ENCODE measurements around the gene RNF166. TPM values are rescaled to one million over a fixed set of nuclear protein-coding genes. Genes with fewer than 3 reads are reported as not detected.

Gene RNF166
- total and polyA plus RNA-seq, 2 of the 13 experiments (the other 11 are each of a cell fraction or from before 2014, with no cell fraction given): 21.4 to 23.0 TPM

- TF ChIP-seq TIGD3 (CRISPR knock-in tag; IDR thresholded peaks at IDR 0.05; ENCODE audit: borderline replicate concordance): no peak
- peak; percentile 69; the same call in 1 of the 2 replicates for TF ChIP-seq ZNF230 (CRISPR knock-in tag; IDR thresholded peaks at IDR 0.05)
- peak; percentile 93 for TF ChIP-seq MTA1 (CRISPR knock-in tag; IDR thresholded peaks at IDR 0.05; ENCODE audit: borderline replicate concordance)
- TF ChIP-seq ZNF138 (CRISPR knock-in tag; IDR thresholded peaks at IDR 0.05; ENCODE audit: low read depth): peak; percentile 65; the same call in 1 of the 2 replicates
- peak; percentile 90; the same call in 1 of the 2 replicates for TF ChIP-seq ZNF709 (CRISPR knock-in tag; IDR thresholded peaks at IDR 0.05)
- TF ChIP-seq ZBTB49 (CRISPR knock-in tag; IDR thresholded peaks at IDR 0.05; ENCODE audit: borderline replicate concordance): no peak
- no peak for TF ChIP-seq MEF2D (CRISPR knock-in tag; IDR thresholded peaks at IDR 0.05)
- no peak for TF ChIP-seq GABPA (IDR thresholded peaks at IDR 0.05; ENCODE audit: low read depth, low read length)
- no peak for TF ChIP-seq GABPA (CRISPR knock-in tag; IDR thresholded peaks at IDR 0.05; ENCODE audit: low read depth)
- TF ChIP-seq DPF2 (CRISPR knock-in tag; IDR thresholded peaks at IDR 0.05; ENCODE audit: borderline replicate concordance, low read depth): no peak
- TF ChIP-seq ZNF672 (CRISPR knock-in tag; IDR thresholded peaks at IDR 0.05): no peak
- TF ChIP-seq SRSF4 (IDR thresholded peaks at IDR 0.05; ENCODE audit: low read depth, low read length, poor library complexity, severe bottlenecking): no peak
- TF ChIP-seq RFX1 (IDR thresholded peaks at IDR 0.05): no peak
- TF ChIP-seq ZNF33B (CRISPR knock-in tag; IDR thresholded peaks at IDR 0.05): peak; percentile 43; the same call in 1 of the 2 replicates
- TF ChIP-seq ZSCAN22 (CRISPR knock-in tag; IDR thresholded peaks at IDR 0.05): no peak
- no peak for TF ChIP-seq SP1 (IDR thresholded peaks at IDR 0.05)
- peak; percentile 95 for TF ChIP-seq SP1 (CRISPR knock-in tag; IDR thresholded peaks at IDR 0.05)
- peak; percentile 47; the same call in 1 of the 2 replicates for TF ChIP-seq PHF21A (CRISPR knock-in tag; IDR thresholded peaks at IDR 0.05)
- TF ChIP-seq ZNF781 (CRISPR knock-in tag; IDR thresholded peaks at IDR 0.05; ENCODE audit: borderline replicate concordance, not compliant biosample characterization): no peak
- no peak for TF ChIP-seq ISL2 (CRISPR knock-in tag; IDR thresholded peaks at IDR 0.05)
- TF ChIP-seq ZNF256 (CRISPR knock-in tag; conservative IDR thresholded peaks at IDR 0.05): no peak
- peak; percentile 33; the same call in 1 of the 2 replicates for TF ChIP-seq ELF1 (CRISPR knock-in tag; IDR thresholded peaks at IDR 0.05)
- TF ChIP-seq ZBTB43 (CRISPR knock-in tag; conservative IDR thresholded peaks at IDR 0.05): peak; percentile 51; the same call in 1 of the 2 replicates
- TF ChIP-seq THRA (CRISPR knock-in tag; IDR thresholded peaks at IDR 0.05; ENCODE audit: borderline replicate concordance): no peak
- TF ChIP-seq ZNF878 (CRISPR knock-in tag; IDR thresholded peaks at IDR 0.05): no peak; the same call in 1 of the 2 replicates
Measured at GRCh38 chr16:88706229-88706964, at the start of gene RNF166, which contains the start of gene CTU2 (continued).
